ENCODE data around the gene PPP2R5C.

The PPP2R5C gene

DNA sequence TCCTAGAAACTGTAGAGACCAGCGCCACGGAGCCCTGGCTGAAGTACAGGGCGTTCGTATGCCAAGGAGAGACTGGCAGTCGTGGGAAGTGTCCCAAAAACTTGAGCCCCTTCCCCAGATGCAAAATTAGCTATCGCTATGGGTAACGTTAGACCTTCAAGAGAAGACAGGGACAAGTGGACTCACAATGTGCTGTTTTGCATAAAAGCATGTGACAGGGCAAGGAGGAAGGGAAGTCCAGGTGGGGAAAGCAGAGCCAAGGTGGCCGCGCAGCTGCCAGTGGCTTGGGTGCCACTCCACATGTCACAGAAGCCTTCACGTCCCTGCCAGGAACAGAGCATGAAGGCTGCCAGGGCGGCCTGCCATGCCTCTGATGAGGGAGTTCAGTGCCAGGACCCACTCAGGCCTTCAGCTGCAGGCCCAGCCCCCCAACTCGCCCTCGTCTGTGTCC lies 141.6 kb downstream of the PPP2R5C start:
- no peak overlapping the region for H3K27ac ChIP-seq (ENCODE audit: low read depth, low read length)
- H3K79me2 ChIP-seq (ENCODE audit: control insufficient read depth, low read length): no peaks in the 10 kb centered on the region
- no peaks in the 10 kb centered on the region for H3F3A ChIP-seq (ENCODE audit: control insufficient read depth, insufficient read depth)
- TF ChIP-seq, protein P1, sequence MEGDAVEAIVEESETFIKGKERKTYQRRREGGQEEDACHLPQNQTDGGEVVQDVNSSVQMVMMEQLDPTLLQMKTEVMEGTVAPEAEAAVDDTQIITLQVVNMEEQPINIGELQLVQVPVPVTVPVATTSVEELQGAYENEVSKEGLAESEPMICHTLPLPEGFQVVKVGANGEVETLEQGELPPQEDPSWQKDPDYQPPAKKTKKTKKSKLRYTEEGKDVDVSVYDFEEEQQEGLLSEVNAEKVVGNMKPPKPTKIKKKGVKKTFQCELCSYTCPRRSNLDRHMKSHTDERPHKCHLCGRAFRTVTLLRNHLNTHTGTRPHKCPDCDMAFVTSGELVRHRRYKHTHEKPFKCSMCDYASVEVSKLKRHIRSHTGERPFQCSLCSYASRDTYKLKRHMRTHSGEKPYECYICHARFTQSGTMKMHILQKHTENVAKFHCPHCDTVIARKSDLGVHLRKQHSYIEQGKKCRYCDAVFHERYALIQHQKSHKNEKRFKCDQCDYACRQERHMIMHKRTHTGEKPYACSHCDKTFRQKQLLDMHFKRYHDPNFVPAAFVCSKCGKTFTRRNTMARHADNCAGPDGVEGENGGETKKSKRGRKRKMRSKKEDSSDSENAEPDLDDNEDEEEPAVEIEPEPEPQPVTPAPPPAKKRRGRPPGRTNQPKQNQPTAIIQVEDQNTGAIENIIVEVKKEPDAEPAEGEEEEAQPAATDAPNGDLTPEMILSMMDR (IDR thresholded peaks at IDR 0.05; ENCODE audit: low read depth, low read length, poor library complexity, severe bottlenecking): no peak
- no peak for TF ChIP-seq EZH2phosphoT487 (IDR thresholded peaks at IDR 0.05; ENCODE audit: borderline replicate concordance, low read length)
- no peaks in the 10 kb centered on the region for H3K9me3 ChIP-seq (ENCODE audit: control insufficient read depth, insufficient read depth, low read length)
- no peaks in the 10 kb centered on the region for H3K27me3 ChIP-seq (ENCODE audit: control insufficient read depth, low read length)
- H4K20me1 ChIP-seq (ENCODE audit: control insufficient read depth, insufficient read depth, low read depth, low read length): no peaks in the 10 kb centered on the region
- H3K4me3 ChIP-seq (ENCODE audit: low read length): no peak overlapping the region
- H3K4me2 ChIP-seq (ENCODE audit: low read length): no peak overlapping the region
- peaks cover 90% of the 10 kb centered on the region for H3K36me3 ChIP-seq (ENCODE audit: control insufficient read depth, low read length)
- no peaks in the 10 kb centered on the region for H3K4me1 ChIP-seq (ENCODE audit: control insufficient read depth, low read length)
- no peaks in the 10 kb centered on the region for H3K9me2 ChIP-seq (replicated peaks; ENCODE audit: control insufficient read depth, low read length)

DNA sequence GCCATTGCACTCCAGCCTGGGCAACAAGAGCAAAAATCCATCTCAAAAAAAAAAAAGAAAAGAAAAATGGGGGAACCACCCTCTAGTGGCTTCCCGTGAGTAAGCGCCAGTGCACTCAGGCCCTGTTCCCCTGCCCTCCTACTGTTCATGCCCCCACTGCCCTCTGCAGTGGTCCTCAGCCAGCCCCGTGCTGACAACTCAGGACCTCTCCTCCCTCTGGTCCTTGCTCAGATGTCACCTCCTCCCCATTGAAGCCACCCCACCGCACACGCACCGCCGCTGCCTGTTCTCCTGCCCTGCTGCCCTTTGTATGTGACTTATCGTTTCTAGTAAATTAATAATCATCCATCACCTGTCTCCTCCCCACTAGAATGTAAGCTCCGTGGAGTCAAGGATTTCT lies 144.1 kb downstream of the PPP2R5C start:
- H3K4me1 ChIP-seq (ENCODE audit: control insufficient read depth, low read length): no peaks in the 10 kb centered on the region
- H3K79me2 ChIP-seq (ENCODE audit: control insufficient read depth, low read length): no peaks in the 10 kb centered on the region
- no peaks in the 10 kb centered on the region for H4K20me1 ChIP-seq (ENCODE audit: control insufficient read depth, insufficient read depth, low read depth, low read length)
- no peak overlapping the region for H3K4me3 ChIP-seq (ENCODE audit: low read length)
- H3K4me2 ChIP-seq (ENCODE audit: low read length): no peak overlapping the region
- no peak overlapping the region for H3K27ac ChIP-seq (ENCODE audit: low read depth, low read length)
- no peaks in the 10 kb centered on the region for H3K9me2 ChIP-seq (replicated peaks; ENCODE audit: control insufficient read depth, low read length)
- H3K27me3 ChIP-seq (ENCODE audit: control insufficient read depth, low read length): no peaks in the 10 kb centered on the region
- no peak for TF ChIP-seq EZH2phosphoT487 (IDR thresholded peaks at IDR 0.05; ENCODE audit: borderline replicate concordance, low read length)
- TF ChIP-seq, protein P1 (IDR thresholded peaks at IDR 0.05; ENCODE audit: low read depth, low read length, poor library complexity, severe bottlenecking): no peak
- H3K9me3 ChIP-seq (ENCODE audit: control insufficient read depth, insufficient read depth, low read length): no peaks in the 10 kb centered on the region
- H3K36me3 ChIP-seq (ENCODE audit: control insufficient read depth, low read length): peaks cover 86% of the 10 kb centered on the region
- H3F3A ChIP-seq (ENCODE audit: control insufficient read depth, insufficient read depth): no peaks in the 10 kb centered on the region

DNA sequence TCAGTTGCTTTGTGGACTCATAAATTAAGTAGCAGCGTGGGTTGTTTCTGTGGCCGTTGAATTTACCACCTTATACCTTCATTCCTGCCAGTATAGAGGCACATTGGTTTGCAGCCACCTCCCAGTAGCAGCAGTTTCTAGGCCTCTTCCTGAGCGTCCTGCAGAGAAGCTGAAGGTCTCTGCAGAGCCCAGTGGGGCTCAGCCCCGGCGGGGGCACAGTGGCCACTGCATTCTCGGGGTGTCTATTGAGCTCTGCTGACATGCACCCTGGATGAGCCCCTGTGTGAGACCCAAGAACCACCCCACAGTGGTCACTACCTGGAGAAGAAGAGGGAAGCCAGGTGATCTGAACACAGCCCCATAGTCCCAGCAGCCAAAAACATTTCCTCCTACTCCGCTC lies 145.1 kb downstream of the PPP2R5C start:
- Histone ChIP-seq H4K20me1 (ENCODE audit: control insufficient read depth, insufficient read depth, low read depth, low read length) (no peaks in the 10 kb centered on the region), H3K9me2 (replicated peaks; ENCODE audit: control insufficient read depth, low read length) (no peaks in the 10 kb centered on the region), H3K9me3 (ENCODE audit: control insufficient read depth, insufficient read depth, low read length) (no peaks in the 10 kb centered on the region), H3K27ac (ENCODE audit: low read depth, low read length) (no peak overlapping the region), H3K27me3 (ENCODE audit: control insufficient read depth, low read length) (no peaks in the 10 kb centered on the region), H3F3A (ENCODE audit: control insufficient read depth, insufficient read depth) (no peaks in the 10 kb centered on the region), H3K36me3 (ENCODE audit: control insufficient read depth, low read length) (peaks cover 79% of the 10 kb centered on the region), H3K4me2 (ENCODE audit: low read length) (no peak overlapping the region), H3K79me2 (ENCODE audit: control insufficient read depth, low read length) (no peaks in the 10 kb centered on the region), H3K4me3 (ENCODE audit: low read length) (no peak overlapping the region), H3K4me1 (ENCODE audit: control insufficient read depth, low read length) (no peaks in the 10 kb centered on the region)
- no peak for TF ChIP-seq EZH2phosphoT487 (IDR thresholded peaks at IDR 0.05; ENCODE audit: borderline replicate concordance, low read length)
- TF ChIP-seq, protein P1 (IDR thresholded peaks at IDR 0.05; ENCODE audit: low read depth, low read length, poor library complexity, severe bottlenecking): no peak

Data from DOHH2 (cell line).